ENCODE results near the gene PTPN12. TPM values are rescaled to one million over a fixed set of nuclear protein-coding genes. Genes with fewer than 3 reads are reported as not detected.

PTPN12 gene
- total RNA-seq, 1 experiment from 2014 or later: 118 TPM

- no peak overlapping the region for H3K4me2 ChIP-seq
- POLR2A ChIA-PET (ENCODE audit: unreplicated experiment): no interaction called here
- H3F3A ChIP-seq (ENCODE audit: insufficient read depth, low read depth): peaks cover 49% of the 10 kb centered on the region
- H3K4me3 ChIP-seq: no peak overlapping the region
- no TSS peak for BruUV-seq (replicated peaks)
- CTCF ChIA-PET: interaction anchor here (0.7 kb wide), 3 partner anchors 12 to 106 kb away, joined by 3 to 4 read pairs (median 3); no protein-coding TSS in a partner anchor
- no peaks in the 10 kb centered on the region for H3K27me3 ChIP-seq (ENCODE audit: insufficient read depth, low read depth)
- H3K27ac ChIP-seq: no peak overlapping the region
- intact Hi-C loops (cut with micrococcal nuclease; ENCODE audit: unreplicated experiment): loop anchor here (10.0 kb wide), 1 partner anchor 571 kb away; no protein-coding TSS in a partner anchor
- no peaks in the 10 kb centered on the region for H3K9me2 ChIP-seq (ENCODE audit: insufficient read depth)
- H3K79me2 ChIP-seq (ENCODE audit: low read depth): no peaks in the 10 kb centered on the region
- TF ChIP-seq, protein P1, sequence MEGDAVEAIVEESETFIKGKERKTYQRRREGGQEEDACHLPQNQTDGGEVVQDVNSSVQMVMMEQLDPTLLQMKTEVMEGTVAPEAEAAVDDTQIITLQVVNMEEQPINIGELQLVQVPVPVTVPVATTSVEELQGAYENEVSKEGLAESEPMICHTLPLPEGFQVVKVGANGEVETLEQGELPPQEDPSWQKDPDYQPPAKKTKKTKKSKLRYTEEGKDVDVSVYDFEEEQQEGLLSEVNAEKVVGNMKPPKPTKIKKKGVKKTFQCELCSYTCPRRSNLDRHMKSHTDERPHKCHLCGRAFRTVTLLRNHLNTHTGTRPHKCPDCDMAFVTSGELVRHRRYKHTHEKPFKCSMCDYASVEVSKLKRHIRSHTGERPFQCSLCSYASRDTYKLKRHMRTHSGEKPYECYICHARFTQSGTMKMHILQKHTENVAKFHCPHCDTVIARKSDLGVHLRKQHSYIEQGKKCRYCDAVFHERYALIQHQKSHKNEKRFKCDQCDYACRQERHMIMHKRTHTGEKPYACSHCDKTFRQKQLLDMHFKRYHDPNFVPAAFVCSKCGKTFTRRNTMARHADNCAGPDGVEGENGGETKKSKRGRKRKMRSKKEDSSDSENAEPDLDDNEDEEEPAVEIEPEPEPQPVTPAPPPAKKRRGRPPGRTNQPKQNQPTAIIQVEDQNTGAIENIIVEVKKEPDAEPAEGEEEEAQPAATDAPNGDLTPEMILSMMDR (conservative IDR thresholded peaks at IDR 0.05): no peak
- TF ChIP-seq EZH2 (IDR thresholded peaks at IDR 0.05; ENCODE audit: low read depth): no peak
- no peak overlapping the region for H2AFZ ChIP-seq
- no peaks in the 10 kb centered on the region; the same call in 1 of the 2 replicates for H3K36me3 ChIP-seq (ENCODE audit: low read depth)
- H3K4me1 ChIP-seq (replicated peaks; ENCODE audit: insufficient read depth): no peaks in the 10 kb centered on the region
- H4K20me1 ChIP-seq (ENCODE audit: insufficient read depth): no peaks in the 10 kb centered on the region
- DNase-seq: no peak
- no peaks in the 10 kb centered on the region for H3K9me3 ChIP-seq (ENCODE audit: insufficient read depth, low read depth)
Measured at GRCh38 chr7:77653572-77653971, 116.5 kb downstream of the PTPN12 start.

GRCh38 chr7:77655356-77655755, 118.3 kb downstream of the PTPN12 start:
- Histone ChIP-seq H3F3A (ENCODE audit: insufficient read depth, low read depth) (peaks cover 37% of the 10 kb centered on the region), H4K20me1 (ENCODE audit: insufficient read depth) (no peaks in the 10 kb centered on the region), H3K79me2 (ENCODE audit: low read depth) (no peaks in the 10 kb centered on the region), H3K9me2 (ENCODE audit: insufficient read depth) (no peaks in the 10 kb centered on the region), H3K9me3 (ENCODE audit: insufficient read depth, low read depth) (no peaks in the 10 kb centered on the region), H2AFZ (no peak overlapping the region), H3K36me3 (ENCODE audit: low read depth) (no peaks in the 10 kb centered on the region; the same call in 1 of the 2 replicates), H3K4me2 (no peak overlapping the region), H3K4me3 (no peak overlapping the region), H3K27ac (no peak overlapping the region), H3K4me1 (replicated peaks; ENCODE audit: insufficient read depth) (no peaks in the 10 kb centered on the region), H3K27me3 (ENCODE audit: insufficient read depth, low read depth) (no peaks in the 10 kb centered on the region)
- intact Hi-C loops (cut with micrococcal nuclease; ENCODE audit: unreplicated experiment): loop anchor here (5.0 to 10.0 kb wide), 2 partner anchors 277 to 569 kb away; no protein-coding TSS in a partner anchor
- CTCF ChIA-PET: interaction anchor here (0.7 kb wide), 1 partner anchor 105 kb away, joined by 4 read pairs; no protein-coding TSS in a partner anchor
- POLR2A ChIA-PET (ENCODE audit: unreplicated experiment): no interaction called here
- no peak for DNase-seq
- BruUV-seq (replicated peaks): no TSS peak
- TF ChIP-seq EZH2 (IDR thresholded peaks at IDR 0.05; ENCODE audit: low read depth): no peak
- TF ChIP-seq, protein P1 (conservative IDR thresholded peaks at IDR 0.05): no peak

DNA sequence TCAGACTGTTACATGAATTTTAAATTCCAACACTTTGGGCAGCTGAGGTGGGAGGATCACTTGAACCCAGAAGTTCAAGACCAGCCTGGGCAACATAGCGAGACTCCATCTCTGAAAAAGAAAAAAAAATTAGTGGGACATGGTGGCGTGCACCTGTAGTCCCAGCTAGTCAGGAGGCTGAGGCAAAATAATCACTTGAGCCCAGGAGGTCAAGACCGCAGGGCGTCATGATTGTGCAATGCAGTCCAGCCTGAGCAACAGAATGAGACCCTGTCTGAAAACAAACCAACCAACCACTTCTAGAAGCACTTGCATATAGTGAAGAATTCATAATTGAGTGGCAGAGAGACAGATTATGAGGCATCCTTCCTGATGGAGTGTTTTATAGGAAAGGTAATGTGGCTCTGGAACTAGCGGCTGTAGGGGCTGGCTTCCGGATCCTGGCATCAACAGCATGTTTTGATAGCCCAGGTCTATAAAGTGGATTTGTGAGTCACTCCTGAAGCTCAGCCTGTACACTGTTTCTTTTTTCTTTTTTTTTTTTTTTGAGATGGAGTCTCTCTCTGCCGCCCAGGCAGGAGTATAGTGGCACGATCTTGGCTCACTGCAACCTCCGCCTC, 118.9 kb downstream of the PTPN12 start:
- Histone ChIP-seq H4K20me1 (ENCODE audit: insufficient read depth) (no peaks in the 10 kb centered on the region), H3K9me3 (ENCODE audit: insufficient read depth, low read depth) (no peaks in the 10 kb centered on the region), H3K36me3 (ENCODE audit: low read depth) (no peaks in the 10 kb centered on the region; the same call in 1 of the 2 replicates), H3K4me2 (no peak overlapping the region), H3K4me3 (no peak overlapping the region), H3K27me3 (ENCODE audit: insufficient read depth, low read depth) (no peaks in the 10 kb centered on the region), H3F3A (ENCODE audit: insufficient read depth, low read depth) (peaks cover 31% of the 10 kb centered on the region), H3K27ac (no peak overlapping the region), H3K79me2 (ENCODE audit: low read depth) (no peaks in the 10 kb centered on the region), H3K4me1 (replicated peaks; ENCODE audit: insufficient read depth) (no peaks in the 10 kb centered on the region), H3K9me2 (ENCODE audit: insufficient read depth) (no peaks in the 10 kb centered on the region), H2AFZ (no peak overlapping the region)
- no peak for DNase-seq
- intact Hi-C loops (cut with micrococcal nuclease; ENCODE audit: unreplicated experiment): loop anchor here (5.0 to 10.0 kb wide), 2 partner anchors 276 to 569 kb away; no protein-coding TSS in a partner anchor
- ChIA-PET POLR2A (ENCODE audit: unreplicated experiment) (interaction anchor here (0.7 kb wide), 1 partner anchor 1824 kb away, joined by 7 read pairs; no protein-coding TSS in a partner anchor), CTCF (interaction anchor here (0.6 to 0.7 kb wide), 3 partner anchors 104 to 278 kb away, joined by 3 to 4 read pairs (median 4); no protein-coding TSS in a partner anchor)
- BruUV-seq (replicated peaks): no TSS peak
- TF ChIP-seq, protein P1 (conservative IDR thresholded peaks at IDR 0.05): no peak
- no peak for TF ChIP-seq EZH2 (IDR thresholded peaks at IDR 0.05; ENCODE audit: low read depth)

All from PC-9 (cell line).